AG04450 (cell line): ENCODE results near the gene TMCC1. TPM values are rescaled to one million over a fixed set of nuclear protein-coding genes. Genes with fewer than 3 reads are reported as not detected.
A peak's percentile ranks its signal among the peaks of the same experiment; 100 is the strongest.

Experiments
- CTCF ChIA-PET: fragments of 300-600, 350-600 bp; formaldehyde crosslinking; extraction: SDS; loops from one replicate; lab custom pipeline; 2022; ENCODE audit warnings: antibody characterized with exemption, inconsistent platforms; lab: Charles Lee
- POLR2A ChIA-PET: fragments of 350-600 bp; formaldehyde crosslinking; extraction: SDS; loops from one replicate; lab custom pipeline; 2021; ENCODE audit warnings: antibody characterized with exemption, inconsistent platforms; lab: Yijun Ruan, JAX
- DNase-seq: peaks from one replicate; pipeline ENCODE4 v3.0.0-alpha.2; 2011; ENCODE audit warnings: low read depth, low spot score
- H3K27ac ChIP-seq: one replicate; pipeline ENCODE4 v1.5.1; 2012; ENCODE audit warnings: low read depth, low read length, control low read depth
- H3K27me3 ChIP-seq: one replicate; pipeline ENCODE4 v1.6.0; 2012; ENCODE audit warnings: low read length; ENCODE audit not compliant: control insufficient read depth, insufficient read depth
- H3K4me3 ChIP-seq: 2 replicates; pipeline ENCODE4 v1.5.1; 2011; ENCODE audit warnings: mild to moderate bottlenecking, low read depth, low read length, control low read depth
- H3K9me3 ChIP-seq: 2 replicates; pipeline ENCODE4 v1.5.1; 2012; ENCODE audit warnings: low read length; ENCODE audit not compliant: control insufficient read depth, insufficient read depth
- CTCF ChIP-seq: IDR thresholded peaks from 2 replicates; pipeline ENCODE4 v1.5.1; 2011; ENCODE audit warnings: low read depth, low read length, control low read depth, inconsistent platforms
- polyA plus RNA-seq: library from polyadenylated mRNA; depleted of rRNA; stranded (reverse); fragments of >200 nt; gene quantifications from 2 replicates; pipeline ENCODE4 v1.2.3, GENCODE V29; 2011

The TMCC1 gene
- polyA plus RNA-seq, 1 experiment, result 14.1 TPM

DNA sequence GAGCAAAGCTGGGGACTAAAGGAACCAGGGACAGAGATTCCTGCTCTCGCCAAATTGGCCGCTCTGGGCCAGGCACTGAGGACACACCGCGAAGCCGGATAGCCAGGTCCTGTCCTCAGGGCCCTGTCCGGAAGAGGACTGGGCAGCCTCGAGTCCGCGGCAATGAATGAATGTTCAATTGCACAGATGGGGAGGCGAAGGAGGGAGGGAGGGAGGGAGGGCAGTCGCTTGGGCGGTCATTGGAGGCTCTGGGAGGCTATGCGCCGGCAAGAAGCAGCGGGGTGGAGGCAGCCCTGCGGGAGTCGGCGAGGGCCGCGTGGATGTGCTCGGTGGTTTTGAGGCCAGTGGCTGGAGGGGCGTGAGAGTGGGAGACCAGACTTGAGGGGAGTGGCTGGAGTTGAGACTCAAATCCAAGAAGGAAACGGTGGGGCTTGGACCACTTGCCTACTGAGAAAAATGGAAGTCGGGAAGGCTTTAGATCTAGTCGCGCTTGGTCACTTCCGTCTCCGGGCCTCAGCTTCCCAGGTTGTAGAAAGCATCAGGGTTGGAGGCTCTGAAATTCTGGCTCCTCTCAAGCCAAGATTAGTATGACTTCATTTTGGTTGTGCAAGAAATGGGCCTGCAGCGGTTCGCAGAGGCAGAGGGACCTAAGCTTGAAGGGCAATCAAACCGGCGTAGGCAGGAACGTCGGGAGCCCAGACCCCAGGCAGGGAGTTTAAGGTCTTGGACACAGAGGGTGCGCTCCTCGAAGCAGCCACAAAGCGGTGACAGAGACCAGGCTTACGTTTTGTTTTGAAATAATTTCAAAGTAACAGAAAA lies 266.0 kb downstream of the TMCC1 start:
- DNase-seq, result no peak
- ChIA-PET CTCF (interaction anchor here (0.5 to 4.8 kb wide), 14 partner anchors 19 to 317 kb away, joined by 3 to 24 read pairs (median 4); partner anchors contain the start of genes IFT122 and MBD4), POLR2A (interaction anchor here (0.6 kb wide), 3 partner anchors 68 to 442 kb away, joined by 4 to 7 read pairs (median 6); no protein-coding TSS in a partner anchor)
- no peaks in the 10 kb centered on the region for H3K27me3 ChIP-seq
- peak; percentile 81 for TF ChIP-seq CTCF
- peak overlapping the region; percentile 50 for H3K4me3 ChIP-seq
- peak overlapping the region; percentile 80 for H3K27ac ChIP-seq
- no peaks in the 10 kb centered on the region; the same call in 1 of the 2 replicates for H3K9me3 ChIP-seq

- ChIA-PET POLR2A (no interaction called here), CTCF (interaction anchor here (0.5 to 4.8 kb wide), 8 partner anchors 20 to 294 kb away, joined by 3 to 24 read pairs (median 4); partner anchors contain the start of genes IFT122 and MBD4)
- no peaks in the 10 kb centered on the region; the same call in 1 of the 2 replicates for H3K9me3 ChIP-seq
- peak overlapping the region; percentile 50 for H3K4me3 ChIP-seq
- TF ChIP-seq CTCF, result no peak
- no peak for DNase-seq
- peak overlapping the region; percentile 85 for H3K27ac ChIP-seq
- no peaks in the 10 kb centered on the region for H3K27me3 ChIP-seq
Observed at GRCh38 chr3:129626744-129627349, 266.7 kb downstream of the TMCC1 start.

DNA sequence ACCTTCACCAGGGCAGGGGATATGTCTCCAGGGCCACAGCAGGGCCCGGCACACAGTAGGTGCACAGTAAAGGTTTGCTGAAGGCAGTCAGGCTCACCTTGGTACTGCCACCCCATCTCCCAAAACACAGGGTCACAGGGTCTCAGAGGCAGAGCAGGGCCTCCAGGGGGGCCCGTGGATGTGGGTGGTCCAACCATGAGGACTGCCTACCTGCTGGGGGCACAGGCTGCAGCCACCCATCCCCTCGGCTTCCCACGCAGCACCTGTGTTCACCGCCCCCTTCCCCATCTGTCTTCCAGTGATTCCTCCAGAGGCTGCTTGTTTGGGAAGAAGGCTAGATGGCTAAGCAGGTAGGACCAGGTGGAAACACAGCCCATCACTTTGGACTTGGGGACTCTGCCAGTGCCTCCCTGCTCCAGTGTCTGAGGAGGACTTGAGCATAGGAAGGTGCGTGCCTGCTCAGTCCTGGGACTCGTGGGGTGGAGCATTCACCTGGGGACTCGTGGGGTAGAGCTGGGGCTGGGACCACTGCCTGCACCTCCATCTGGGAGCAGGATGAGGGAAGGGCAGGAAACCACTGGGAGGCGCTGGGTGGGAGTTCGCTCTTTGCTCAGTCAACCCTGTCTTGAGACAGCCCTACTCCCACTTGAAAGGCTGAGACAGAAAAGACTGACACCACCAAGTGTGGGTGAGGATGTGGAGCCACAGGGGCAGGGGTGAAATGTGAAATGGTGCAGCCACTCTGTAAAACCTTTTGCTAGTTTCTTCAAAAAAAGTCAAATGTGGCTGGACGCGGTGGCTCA lies 268.2 kb downstream of the TMCC1 start:
- DNase-seq, result no peak
- ChIA-PET CTCF (interaction anchor here (0.7 to 4.8 kb wide), 4 partner anchors 135 to 259 kb away, joined by 3 to 24 read pairs (median 5); no protein-coding TSS in a partner anchor), POLR2A (interaction anchor here (0.7 kb wide), 1 partner anchor 134 kb away, joined by 3 read pairs; no protein-coding TSS in a partner anchor)
- no peak overlapping the region for H3K4me3 ChIP-seq
- no peak for TF ChIP-seq CTCF
- H3K27me3 ChIP-seq, result no peaks in the 10 kb centered on the region
- H3K27ac ChIP-seq, result peak overlapping the region; percentile 61
- H3K9me3 ChIP-seq, result no peaks in the 10 kb centered on the region; the same call in 1 of the 2 replicates

- H3K27ac ChIP-seq, result no peak overlapping the region
- H3K9me3 ChIP-seq, result no peaks in the 10 kb centered on the region; the same call in 1 of the 2 replicates
- H3K4me3 ChIP-seq, result no peak overlapping the region
- H3K27me3 ChIP-seq, result no peaks in the 10 kb centered on the region
- no peak for DNase-seq
- ChIA-PET POLR2A (no interaction called here), CTCF (interaction anchor here (0.8 kb wide), 1 partner anchor 259 kb away, joined by 6 read pairs; no protein-coding TSS in a partner anchor)
- no peak for TF ChIP-seq CTCF
Observed at GRCh38 chr3:129624347-129625071, 269.0 kb downstream of the TMCC1 start.
